ENCODE measurements around the gene PTPN22.

- TF ChIP-seq CTCF (IDR thresholded peaks at IDR 0.05) (no peak), POLR2A (IDR thresholded peaks at IDR 0.05) (no peak)
Observed at GRCh38 chr1:113850127-113850796, 21.2 kb downstream of the PTPN22 start.

All from lower leg skin (tissue), 3 donors.